Omental fat pad (tissue), 4 donors: ENCODE data around the gene TTYH1. TPM values are rescaled to one million over a fixed set of nuclear protein-coding genes. Genes with fewer than 3 reads are reported as not detected.

ENCODE experiments used
- ATAC-seq: fragments of 150-250 bp; one replicate; pipeline ENCODE4 v1.9.1; 2016; ENCODE audit warnings: mild to moderate bottlenecking, moderate library complexity; ENCODE audit not compliant: low FRiP score
- DNase-seq: peaks from one replicate; pipeline ENCODE4 v3.0.0-alpha.2; 2019; ENCODE audit warnings: low spot score
- small RNA-seq: library from RNA; depleted of rRNA; stranded (forward); fragments of <200 nt; gene quantifications from one replicate; pipeline ENCODE3, GENCODE V24; 2016
- total RNA-seq, 4 donors: library from RNA; depleted of rRNA; stranded (reverse); fragments of >200 nt; gene quantifications; one replicate each; pipeline ENCODE4 v1.1.0, GENCODE V29; 2016
- TF ChIP-seq, protein P1 (sequence below), 3 donors: fragments of 450-650 bp; IDR thresholded peaks; one replicate each; pipeline ENCODE4 v1.5.1; 2016 to 2017; ENCODE audit warnings: antibody characterized with exemption in 3 of 3, mild to moderate bottlenecking in 3 of 3, moderate library complexity in 2 of 3

TTYH1 gene
- total RNA-seq, 4 donors from 2014 or later, result 0.28 to 0.84 TPM; not detected in 2

DNA sequence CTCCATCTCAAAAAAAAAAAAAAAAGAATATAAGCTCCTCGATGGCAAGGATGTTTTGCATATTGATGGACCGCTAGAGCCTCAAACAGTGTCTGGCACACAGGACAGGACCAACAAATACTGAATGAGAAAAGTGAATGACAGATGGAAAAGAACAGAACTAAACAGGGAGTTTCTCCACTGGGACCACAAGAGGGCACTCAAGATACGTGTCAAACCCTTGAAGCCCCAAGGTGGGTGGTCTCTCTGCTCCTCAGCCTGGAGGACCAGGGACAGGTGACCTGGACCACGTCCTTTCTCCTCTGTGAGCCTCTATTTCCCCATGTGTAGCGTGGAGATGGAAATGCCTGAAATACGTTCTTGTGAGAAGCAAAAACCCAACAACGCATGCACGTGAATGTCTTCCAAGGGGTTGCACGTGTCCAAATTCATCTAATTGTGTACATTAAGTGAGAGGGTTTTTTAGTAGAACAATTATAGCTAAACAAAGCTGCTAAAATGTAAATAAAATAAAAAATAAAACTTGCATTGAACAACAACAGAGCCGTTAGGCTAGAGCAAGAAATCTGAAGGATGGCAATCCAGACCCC lies 63.5 kb downstream of the TTYH1 start:
- ATAC-seq, result no peak
- TF ChIP-seq, protein P1, sequence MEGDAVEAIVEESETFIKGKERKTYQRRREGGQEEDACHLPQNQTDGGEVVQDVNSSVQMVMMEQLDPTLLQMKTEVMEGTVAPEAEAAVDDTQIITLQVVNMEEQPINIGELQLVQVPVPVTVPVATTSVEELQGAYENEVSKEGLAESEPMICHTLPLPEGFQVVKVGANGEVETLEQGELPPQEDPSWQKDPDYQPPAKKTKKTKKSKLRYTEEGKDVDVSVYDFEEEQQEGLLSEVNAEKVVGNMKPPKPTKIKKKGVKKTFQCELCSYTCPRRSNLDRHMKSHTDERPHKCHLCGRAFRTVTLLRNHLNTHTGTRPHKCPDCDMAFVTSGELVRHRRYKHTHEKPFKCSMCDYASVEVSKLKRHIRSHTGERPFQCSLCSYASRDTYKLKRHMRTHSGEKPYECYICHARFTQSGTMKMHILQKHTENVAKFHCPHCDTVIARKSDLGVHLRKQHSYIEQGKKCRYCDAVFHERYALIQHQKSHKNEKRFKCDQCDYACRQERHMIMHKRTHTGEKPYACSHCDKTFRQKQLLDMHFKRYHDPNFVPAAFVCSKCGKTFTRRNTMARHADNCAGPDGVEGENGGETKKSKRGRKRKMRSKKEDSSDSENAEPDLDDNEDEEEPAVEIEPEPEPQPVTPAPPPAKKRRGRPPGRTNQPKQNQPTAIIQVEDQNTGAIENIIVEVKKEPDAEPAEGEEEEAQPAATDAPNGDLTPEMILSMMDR (IDR thresholded peaks at IDR 0.05), result no peak
- DNase-seq, result no peak

DNA sequence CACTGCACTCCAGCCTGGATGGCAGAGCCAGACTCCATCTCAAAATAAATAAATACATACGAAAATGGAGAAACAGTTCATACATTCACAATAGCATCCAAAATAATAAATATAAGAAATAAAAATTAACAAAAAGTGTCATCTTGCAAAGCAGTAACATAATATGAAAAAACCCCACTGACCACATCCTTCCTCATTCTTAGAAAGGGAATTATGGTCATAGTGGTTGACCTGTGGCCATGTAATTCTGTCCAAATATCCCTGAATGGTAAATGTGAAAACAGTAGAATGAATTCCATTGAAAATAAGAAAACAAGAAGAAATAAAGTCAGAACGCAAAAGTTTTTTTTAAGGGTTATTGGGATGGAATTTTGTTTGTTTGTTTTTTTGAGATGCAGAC lies 64.8 kb downstream of the TTYH1 start:
- TF ChIP-seq, protein P1 (IDR thresholded peaks at IDR 0.05), result no peak
- DNase-seq (no peak), ATAC-seq (no peak)

DNA sequence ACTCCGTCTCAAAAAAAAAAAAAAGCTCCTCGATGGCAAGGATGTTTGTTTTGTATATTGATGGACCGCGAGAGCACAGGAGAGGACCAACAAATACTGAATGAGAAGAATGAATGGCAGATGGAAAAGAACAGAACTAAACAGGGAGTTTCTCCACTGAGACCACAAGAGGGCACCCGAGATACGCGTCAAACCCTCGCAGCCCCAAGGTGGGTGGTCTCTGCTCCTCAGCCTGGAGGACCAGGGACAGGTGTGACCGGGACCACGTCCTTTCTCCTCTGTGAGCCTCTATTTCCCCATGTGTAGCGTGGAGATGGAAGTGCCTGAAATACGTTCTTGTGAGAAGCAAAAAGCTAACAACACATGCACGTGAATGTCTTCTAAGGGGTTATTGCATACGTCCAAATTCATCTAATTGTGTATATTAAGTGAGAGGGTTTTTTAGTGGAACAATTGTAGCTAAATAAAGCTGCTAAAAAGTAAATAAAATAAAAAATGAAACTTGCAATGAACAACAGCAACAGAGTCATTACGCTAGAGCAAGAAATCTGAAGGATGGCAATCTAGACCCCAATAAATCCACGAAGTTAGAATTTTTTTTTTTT lies 66.2 kb downstream of the TTYH1 start:
- TF ChIP-seq, protein P1 (IDR thresholded peaks at IDR 0.05), result no peak
- DNase-seq, result no peak
- no peak for ATAC-seq

DNA sequence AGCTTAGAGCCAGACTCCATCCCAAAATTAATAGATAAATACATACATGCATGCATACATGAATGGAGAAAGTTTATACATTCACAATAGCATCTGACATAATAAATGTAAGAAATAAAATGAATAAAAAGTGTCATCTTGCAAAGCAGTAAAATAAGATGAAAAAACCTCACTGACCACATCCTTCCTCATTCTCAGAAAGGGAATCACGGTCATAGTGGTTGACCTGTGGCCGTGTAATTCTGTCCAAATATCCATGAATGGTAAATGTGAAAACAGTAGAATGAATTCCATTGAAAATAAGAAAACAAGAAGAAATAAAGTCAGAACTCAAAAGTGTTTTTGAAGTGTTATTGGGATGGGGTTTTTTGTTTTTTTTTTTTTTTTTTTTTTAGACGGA lies 67.6 kb downstream of the TTYH1 start:
- TF ChIP-seq, protein P1 (IDR thresholded peaks at IDR 0.05), result no peak
- DNase-seq (no peak), ATAC-seq (no peak)

DNA sequence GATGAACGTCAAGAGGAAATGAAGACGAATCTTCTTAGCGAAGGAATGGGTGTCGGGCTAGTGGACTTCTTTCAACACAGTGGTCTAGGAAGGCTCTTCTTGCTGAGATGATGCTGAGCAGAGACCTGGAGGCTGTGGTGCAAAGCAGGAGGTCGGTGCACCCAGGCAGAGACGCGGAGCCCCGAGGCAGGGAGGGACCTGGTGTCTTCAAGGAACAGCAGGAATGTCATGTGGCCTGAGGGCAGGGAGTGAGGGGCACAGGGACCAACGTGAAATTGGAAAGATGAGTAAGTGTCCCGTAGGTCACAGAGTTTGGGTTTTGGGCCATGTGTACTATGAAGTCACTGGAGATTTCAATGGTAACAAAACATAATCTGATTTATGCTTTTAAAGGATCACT lies 69.2 kb downstream of the TTYH1 start:
- ATAC-seq (no peak), DNase-seq (no peak)
- TF ChIP-seq, protein P1 (IDR thresholded peaks at IDR 0.05), result no peak

DNA sequence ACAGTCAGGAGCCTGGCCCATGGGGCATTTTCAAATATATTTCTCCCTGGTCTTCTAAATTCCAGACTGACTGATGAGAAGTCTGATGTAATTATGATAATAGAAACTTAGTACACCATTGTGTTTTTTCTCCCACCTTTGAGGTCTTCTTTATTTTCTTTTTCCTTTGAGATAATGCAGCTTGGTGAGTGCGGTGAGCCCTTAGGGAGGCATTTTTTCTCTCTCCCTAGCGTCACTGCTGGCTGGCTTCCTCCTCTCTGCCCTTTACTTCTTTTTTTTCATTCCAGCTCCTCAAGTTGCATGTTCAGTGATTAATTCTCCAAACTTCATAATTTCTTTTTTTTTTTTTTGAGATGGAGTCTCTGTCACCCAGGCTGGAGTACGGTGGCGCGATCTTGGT lies 70.6 kb downstream of the TTYH1 start:
- ATAC-seq (no peak), DNase-seq (no peak)
- TF ChIP-seq, protein P1 (IDR thresholded peaks at IDR 0.05), result no peak

Small RNAs within 50 kb of the gene (small RNA-seq; reads per million reads assigned to genes)
- not detected for gene AC245884.3

Other genes with a start within 250 kb of the TTYH1 start
- gene TMC4, start 242.3 kb upstream of the TTYH1 start, total RNA-seq, result 1 to 10 TPM in 3 of 4 donors, not detected in 1; 1.2 to 4.1 (median 1.6) TPM
- gene MBOAT7, start 225.9 kb upstream of the TTYH1 start, total RNA-seq, result 10 to 100 TPM; 21.0 to 72.4 (median 32.7) TPM
- gene TSEN34, start 224.2 kb upstream of the TTYH1 start, total RNA-seq, result 10 to 100 TPM; 36.1 to 49.3 (median 40.3) TPM
- gene RPS9, start 214.6 kb upstream of the TTYH1 start, total RNA-seq, result 1,000 to 10,000 TPM; 1,567 to 2,105 (median 1,838) TPM
- 100 to 1,000 TPM in 1 of 4 donors, 10 to 100 TPM in 3; 11.7 to 135 (median 71.5) TPM for gene LILRB3, start 192.5 kb upstream of the TTYH1 start, total RNA-seq
- gene LILRA6, start 172.7 kb upstream of the TTYH1 start, total RNA-seq, result 10 to 100 TPM in 1 of 4 donors, 1 to 10 TPM in 3; 2.1 to 13.6 (median 7.3) TPM
- 10 to 100 TPM; 24.0 to 75.5 (median 39.4) TPM for gene LILRB5, start 158.2 kb upstream of the TTYH1 start, total RNA-seq
- gene LILRB2, start 134.4 kb upstream of the TTYH1 start, total RNA-seq, result 10 to 100 TPM in 2 of 4 donors, 1 to 10 TPM in 2; 3.5 to 15.4 (median 10.1) TPM
- gene LILRA5, start 102.3 kb upstream of the TTYH1 start, total RNA-seq, result 10 to 100 TPM in 1 of 4 donors, 1 to 10 TPM in 3; 3.7 to 13.2 (median 7.8) TPM
- under 1 TPM in 1 of 4 donors, not detected in 3; 0.56 TPM for gene LILRA4, start 76.3 kb upstream of the TTYH1 start, total RNA-seq
- gene LAIR1, start 50.5 kb upstream of the TTYH1 start, total RNA-seq, result 10 to 100 TPM; 24.3 to 82.5 (median 37.0) TPM
- gene LENG8, start 33.7 kb downstream of the TTYH1 start, total RNA-seq, result 100 to 1,000 TPM in 2 of 4 donors, 10 to 100 TPM in 2; 79.5 to 160 (median 112) TPM
- 1 to 10 TPM; 6.6 to 9.1 (median 7.8) TPM for gene LENG9, start 48.3 kb downstream of the TTYH1 start, total RNA-seq
- gene CDC42EP5, start 57.8 kb downstream of the TTYH1 start, total RNA-seq, result 10 to 100 TPM; 12.1 to 24.1 (median 17.4) TPM
- gene LAIR2, start 87.4 kb downstream of the TTYH1 start, total RNA-seq, result not detected
- 1 to 10 TPM; 1.9 to 9.5 (median 6.9) TPM for gene LILRA2, start 158.3 kb downstream of the TTYH1 start, total RNA-seq
- gene LILRA1, start 178.2 kb downstream of the TTYH1 start, total RNA-seq, result 1 to 10 TPM in 3 of 4 donors, under 1 TPM in 1; 0.65 to 7.1 (median 2.5) TPM
- 10 to 100 TPM in 1 of 4 donors, 1 to 10 TPM in 3; 1.4 to 17.3 (median 6.1) TPM for gene LILRB1, start 215.0 kb downstream of the TTYH1 start, total RNA-seq
- 10 to 100 TPM in 2 of 4 donors, 1 to 10 TPM in 2; 7.8 to 36.7 (median 10.4) TPM for gene LILRB4, start 247.5 kb downstream of the TTYH1 start, total RNA-seq